Measurements from ENCODE around the gene MYO6.

Gene MYO6

DNA sequence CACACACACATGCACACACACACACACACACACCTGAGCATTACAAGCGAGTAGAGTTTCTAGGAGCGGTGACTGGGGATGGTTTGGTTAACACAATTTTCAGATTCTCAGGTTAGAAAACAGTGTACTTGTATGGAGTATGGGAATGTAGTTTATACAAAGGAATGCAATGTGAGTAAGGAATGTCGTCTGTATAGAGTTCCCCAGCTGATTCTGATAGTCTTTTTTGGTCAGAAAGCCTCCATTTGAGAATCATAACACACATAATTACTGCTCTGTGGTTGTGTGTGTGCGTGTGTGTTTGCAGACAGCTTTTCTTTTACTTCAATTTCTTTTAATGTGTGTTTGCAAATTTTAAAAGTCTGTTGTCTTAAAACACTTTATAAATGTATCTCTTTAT, 93.2 kb downstream of the MYO6 start:
- no peak for DNase-seq (ENCODE audit: low read depth)
- H3K4me3 ChIP-seq (ENCODE audit: low read length) = no peak overlapping the region
- no peak for TF ChIP-seq CTCF (conservative IDR thresholded peaks at IDR 0.05; ENCODE audit: low read depth, low read length)

GRCh38 chr6:75842732-75843131, 93.7 kb downstream of the MYO6 start:
- DNase-seq (ENCODE audit: low read depth) = no peak
- no peak overlapping the region for H3K4me3 ChIP-seq (ENCODE audit: low read length)
- TF ChIP-seq CTCF (conservative IDR thresholded peaks at IDR 0.05; ENCODE audit: low read depth, low read length) = no peak

- H3K4me3 ChIP-seq (ENCODE audit: low read length) = no peak overlapping the region
- TF ChIP-seq CTCF (conservative IDR thresholded peaks at IDR 0.05; ENCODE audit: low read depth, low read length) = no peak
- DNase-seq (ENCODE audit: low read depth) = no peak
Measured at GRCh38 chr6:75843396-75843795, 94.4 kb downstream of the MYO6 start.

GRCh38 chr6:75848274-75848673, 99.2 kb downstream of the MYO6 start:
- no peak for TF ChIP-seq CTCF (conservative IDR thresholded peaks at IDR 0.05; ENCODE audit: low read depth, low read length)
- H3K4me3 ChIP-seq (ENCODE audit: low read length) = no peak overlapping the region
- no peak for DNase-seq (ENCODE audit: low read depth)

DNA sequence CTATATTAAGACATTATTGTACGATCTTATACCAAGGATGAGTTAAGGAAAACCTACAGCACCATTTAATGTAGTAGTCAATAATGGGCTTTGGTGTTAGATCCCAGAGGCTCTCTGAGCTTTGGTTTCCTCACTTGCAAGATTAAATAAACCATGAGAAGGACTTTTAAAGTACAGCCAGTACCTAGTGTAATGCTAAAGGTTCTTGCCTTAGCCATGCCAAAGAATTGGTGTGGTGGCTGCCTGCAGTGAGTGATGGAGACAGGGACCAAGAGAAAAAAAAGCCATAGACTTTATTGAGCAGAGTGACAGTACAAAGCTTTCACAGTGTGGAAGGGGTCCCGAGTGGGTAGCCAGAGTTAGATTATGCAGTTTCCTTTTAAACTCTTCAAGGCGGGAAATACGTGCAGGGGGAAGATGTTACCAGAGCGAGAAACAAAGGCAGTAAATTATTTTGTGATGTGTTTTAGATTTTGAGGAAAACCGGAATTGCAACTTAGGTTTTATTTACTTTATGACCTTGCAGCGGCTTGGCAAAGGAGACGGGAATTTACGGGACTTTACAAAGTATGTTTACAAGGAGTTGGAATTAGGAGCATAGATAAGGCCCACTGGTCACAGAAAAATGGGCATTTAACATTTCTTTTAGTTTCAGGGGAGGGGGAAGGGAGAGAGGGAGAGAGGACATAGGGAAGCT, 100.4 kb downstream of the MYO6 start:
- DNase-seq (ENCODE audit: low read depth) = no peak
- no peak overlapping the region for H3K4me3 ChIP-seq (ENCODE audit: low read length)
- no peak for TF ChIP-seq CTCF (conservative IDR thresholded peaks at IDR 0.05; ENCODE audit: low read depth, low read length)

DNA sequence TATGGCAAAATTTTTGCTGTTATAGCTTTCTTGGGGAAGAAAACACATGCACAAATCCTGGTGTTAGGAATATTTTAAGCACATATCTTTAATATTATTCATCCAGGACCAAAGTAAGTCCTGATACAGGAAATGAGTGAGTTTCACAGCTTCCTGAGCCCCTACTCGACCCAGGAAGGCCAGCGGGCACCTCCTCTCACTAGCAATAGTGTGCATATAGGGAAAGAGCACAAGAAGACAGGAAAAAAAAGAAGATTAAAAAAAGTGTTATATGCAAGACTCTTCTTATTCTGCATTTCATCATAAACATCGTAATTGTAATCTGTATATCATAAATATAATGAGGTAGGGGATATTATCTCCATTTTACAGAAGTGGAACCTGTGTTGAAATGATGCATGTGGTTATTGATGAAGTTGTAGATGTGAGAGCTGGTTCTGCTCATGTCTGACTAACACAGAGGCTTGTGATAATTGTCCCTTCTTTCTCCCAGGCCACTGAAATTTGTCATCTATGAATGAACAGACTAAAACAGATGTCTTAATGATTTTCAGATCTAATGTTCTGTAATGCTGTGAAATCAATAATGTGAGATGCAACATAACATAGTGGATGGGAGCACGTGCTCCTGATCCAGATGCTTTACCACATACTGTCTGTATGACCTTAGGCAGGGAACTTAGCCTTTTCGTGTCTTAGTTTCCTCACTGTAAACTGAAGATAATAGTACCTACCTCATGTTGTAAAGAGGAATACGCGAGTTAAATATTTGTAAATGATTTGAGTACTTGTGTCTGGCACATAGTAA, 101.2 kb downstream of the MYO6 start:
- TF ChIP-seq CTCF (conservative IDR thresholded peaks at IDR 0.05; ENCODE audit: low read depth, low read length) = no peak
- no peak overlapping the region for H3K4me3 ChIP-seq (ENCODE audit: low read length)
- no peak for DNase-seq (ENCODE audit: low read depth)

- no peak overlapping the region for H3K4me3 ChIP-seq (ENCODE audit: low read length)
- no peak for DNase-seq (ENCODE audit: low read depth)
- TF ChIP-seq CTCF (conservative IDR thresholded peaks at IDR 0.05; ENCODE audit: low read depth, low read length) = no peak
Measured at GRCh38 chr6:75852721-75853120, 103.7 kb downstream of the MYO6 start.
